Tibial nerve (tissue), 4 donors: ENCODE data around the gene CCDC188.

Source experiments
- CTCF ChIP-seq, 5 experiments: fragments of 200-600 bp in 3 of 5; fragments of 450-650 bp in 2 of 5; sonication (generic) in 3 of 5; IDR thresholded peaks; one replicate each; pipeline ENCODE4 v1.5.1; 2016 to 2019; ENCODE audit warnings: antibody characterized with exemption in 5 of 5, mild to moderate bottlenecking in 3 of 5, moderate library complexity in 2 of 5
- EP300 ChIP-seq, 2 donors: sonication (generic); formaldehyde crosslinking; IDR thresholded peaks; one replicate each; pipeline ENCODE4 v1.6.1; 2017; ENCODE audit warnings: antibody characterized with exemption in 2 of 2, mild to moderate bottlenecking in 1 of 2
- POLR2A ChIP-seq, 2 donors: fragments of 450-650 bp; IDR thresholded peaks; one replicate each; pipeline ENCODE4 v1.6.1; 2017; ENCODE audit warnings: antibody characterized with exemption in 2 of 2, mild to moderate bottlenecking in 2 of 2, moderate library complexity in 2 of 2

GRCh38 chr22:20127869-20128618 is 22.8 kb downstream of the CCDC188 start:
- TF ChIP-seq CTCF (IDR thresholded peaks at IDR 0.05), result no peak
- no peak for TF ChIP-seq POLR2A (IDR thresholded peaks at IDR 0.05)
- no peak for TF ChIP-seq EP300 (IDR thresholded peaks at IDR 0.05)
